CD4-positive, alpha-beta T cell treated with Interleukin-2 at 100 ng/mL for 4 hours (primary cell): Measurements from ENCODE around the gene PRSS21.
A peak's percentile ranks its signal among the peaks of the same experiment; 100 is the strongest.

ENCODE experiments used
- DNase-seq: peaks from one replicate; pipeline ENCODE4 v3.0.0-alpha.2; 2020; ENCODE audit warnings: low spot score

The PRSS21 gene

DNA sequence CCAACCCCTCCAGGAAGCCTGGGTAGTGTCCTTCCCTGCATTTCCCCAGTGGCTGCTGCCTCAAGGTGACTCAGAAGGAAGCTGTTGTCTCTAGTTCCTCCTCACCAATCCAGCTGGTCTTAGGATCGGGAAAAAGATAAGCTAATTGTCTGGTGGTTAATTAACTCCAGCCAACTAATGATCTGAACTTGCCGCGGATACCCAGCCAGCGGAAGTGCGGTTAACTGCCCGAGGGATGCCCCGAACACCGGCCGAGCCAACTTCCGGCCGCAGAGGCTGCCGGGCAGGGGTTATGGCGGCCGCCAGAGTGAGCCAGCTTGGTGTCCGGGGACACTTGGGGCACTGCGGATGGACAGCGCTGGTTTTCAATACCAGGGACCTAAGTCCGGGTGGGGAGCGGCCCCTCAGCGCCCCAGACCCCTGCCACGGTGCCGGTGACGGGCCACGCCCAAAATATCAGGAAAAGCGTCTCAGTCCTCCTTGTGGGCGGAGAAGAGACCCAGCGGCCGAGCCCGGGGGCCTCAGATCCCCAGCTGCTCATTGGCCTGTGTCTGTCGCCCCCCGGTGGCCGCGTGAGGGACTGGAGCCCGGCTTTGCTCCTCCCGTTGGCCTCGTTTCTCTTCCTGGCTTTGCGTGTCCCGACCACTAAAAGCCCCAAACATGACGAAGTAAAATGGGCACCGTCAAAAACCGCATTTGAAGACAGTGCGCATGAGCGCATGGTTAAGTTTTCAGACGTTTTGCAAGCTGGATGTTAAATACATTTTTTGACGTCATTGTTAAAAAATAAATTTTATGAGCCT lies 51.2 kb downstream of the PRSS21 start:
- peak; percentile 95 for DNase-seq
